ENCODE measurements around the gene CACNA2D3. TPM values are rescaled to one million over a fixed set of nuclear protein-coding genes. Genes with fewer than 3 reads are reported as not detected.
A peak's percentile ranks its signal among the peaks of the same experiment; 100 is the strongest.

The CACNA2D3 gene
- total and polyA plus RNA-seq, 2 donors from 2014 or later = 5.7 to 11.2 TPM

- Histone ChIP-seq H3K27ac (ENCODE audit: low read depth in 2 of 2, low read length in 2 of 2) (no peak overlapping the region), H3K27me3 (ENCODE audit: control insufficient read depth, insufficient read depth, low read length) (no peaks in the 10 kb centered on the region), H3K9ac (ENCODE audit: low read length in 3 of 3) (no peak overlapping the region), H3K9me3 (ENCODE audit: control insufficient read depth in 2 of 3, insufficient read depth in 1 of 3, low read length in 3 of 3) (no peaks in the 10 kb centered on the region), H3K36me3 (ENCODE audit: control insufficient read depth in 2 of 3, insufficient read depth in 3 of 3, low read length in 3 of 3) (no peaks in the 10 kb centered on the region), H3K4me3 (ENCODE audit: low read length in 3 of 3) (no peak overlapping the region), H3K4me1 (ENCODE audit: control insufficient read depth in 2 of 3, insufficient read depth in 2 of 3, low read depth in 1 of 3, low read length in 3 of 3) (no peaks in the 10 kb centered on the region)
- FAIRE-seq (no peak), DNase-seq (no peak)
- intact Hi-C loops (cut with DNase I) = no loop called here
- TF ChIP-seq, protein P1, sequence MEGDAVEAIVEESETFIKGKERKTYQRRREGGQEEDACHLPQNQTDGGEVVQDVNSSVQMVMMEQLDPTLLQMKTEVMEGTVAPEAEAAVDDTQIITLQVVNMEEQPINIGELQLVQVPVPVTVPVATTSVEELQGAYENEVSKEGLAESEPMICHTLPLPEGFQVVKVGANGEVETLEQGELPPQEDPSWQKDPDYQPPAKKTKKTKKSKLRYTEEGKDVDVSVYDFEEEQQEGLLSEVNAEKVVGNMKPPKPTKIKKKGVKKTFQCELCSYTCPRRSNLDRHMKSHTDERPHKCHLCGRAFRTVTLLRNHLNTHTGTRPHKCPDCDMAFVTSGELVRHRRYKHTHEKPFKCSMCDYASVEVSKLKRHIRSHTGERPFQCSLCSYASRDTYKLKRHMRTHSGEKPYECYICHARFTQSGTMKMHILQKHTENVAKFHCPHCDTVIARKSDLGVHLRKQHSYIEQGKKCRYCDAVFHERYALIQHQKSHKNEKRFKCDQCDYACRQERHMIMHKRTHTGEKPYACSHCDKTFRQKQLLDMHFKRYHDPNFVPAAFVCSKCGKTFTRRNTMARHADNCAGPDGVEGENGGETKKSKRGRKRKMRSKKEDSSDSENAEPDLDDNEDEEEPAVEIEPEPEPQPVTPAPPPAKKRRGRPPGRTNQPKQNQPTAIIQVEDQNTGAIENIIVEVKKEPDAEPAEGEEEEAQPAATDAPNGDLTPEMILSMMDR (IDR thresholded peaks at IDR 0.05; ENCODE audit: borderline replicate concordance, extremely low read depth, insufficient read depth) = no peak
Observed at GRCh38 chr3:55085231-55085630, 962.9 kb downstream of the CACNA2D3 start.

DNA sequence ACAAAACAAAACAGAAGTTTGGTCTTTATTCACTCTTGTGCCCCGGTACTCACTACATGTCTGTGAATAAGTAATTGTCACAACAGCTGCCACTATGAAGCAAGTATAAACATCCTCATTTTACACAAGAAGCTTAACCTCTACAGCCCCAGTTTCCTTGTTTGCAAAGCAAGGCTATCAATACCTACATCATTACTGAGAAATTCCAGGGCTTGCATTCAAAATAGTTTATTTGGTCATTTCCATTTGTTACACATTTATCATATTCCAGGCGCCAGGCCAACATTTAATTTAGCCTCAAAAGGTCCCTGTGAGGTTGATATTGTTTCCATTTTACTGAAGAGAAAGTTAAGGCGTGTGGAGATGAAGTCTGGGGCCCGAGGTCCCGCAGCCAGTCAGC is 966.9 kb downstream of the CACNA2D3 start:
- TF ChIP-seq, protein P1 (IDR thresholded peaks at IDR 0.05; ENCODE audit: borderline replicate concordance, extremely low read depth, insufficient read depth) = no peak
- FAIRE-seq (no peak), DNase-seq (peak in 1 of 5 donors; percentile 3)
- intact Hi-C loops (cut with DNase I) = no loop called here
- Histone ChIP-seq H3K4me3 (ENCODE audit: low read length in 3 of 3) (no peak overlapping the region), H3K4me1 (ENCODE audit: control insufficient read depth in 2 of 3, insufficient read depth in 2 of 3, low read depth in 1 of 3, low read length in 3 of 3) (no peaks in the 10 kb centered on the region), H3K27me3 (ENCODE audit: control insufficient read depth, insufficient read depth, low read length) (no peaks in the 10 kb centered on the region), H3K27ac (ENCODE audit: low read depth in 2 of 2, low read length in 2 of 2) (no peak overlapping the region), H3K36me3 (ENCODE audit: control insufficient read depth in 2 of 3, insufficient read depth in 3 of 3, low read length in 3 of 3) (no peaks in the 10 kb centered on the region), H3K9ac (ENCODE audit: low read length in 3 of 3) (no peak overlapping the region), H3K9me3 (ENCODE audit: control insufficient read depth in 2 of 3, insufficient read depth in 1 of 3, low read length in 3 of 3) (no peaks in the 10 kb centered on the region)

GRCh38 chr3:55090291-55090690 is 967.9 kb downstream of the CACNA2D3 start:
- TF ChIP-seq, protein P1 (IDR thresholded peaks at IDR 0.05; ENCODE audit: borderline replicate concordance, extremely low read depth, insufficient read depth) = no peak
- DNase-seq (no peak), FAIRE-seq (no peak)
- Histone ChIP-seq H3K4me3 (ENCODE audit: low read length in 3 of 3) (no peak overlapping the region), H3K9me3 (ENCODE audit: control insufficient read depth in 2 of 3, insufficient read depth in 1 of 3, low read length in 3 of 3) (no peaks in the 10 kb centered on the region), H3K36me3 (ENCODE audit: control insufficient read depth in 2 of 3, insufficient read depth in 3 of 3, low read length in 3 of 3) (no peaks in the 10 kb centered on the region), H3K27me3 (ENCODE audit: control insufficient read depth, insufficient read depth, low read length) (no peaks in the 10 kb centered on the region), H3K4me1 (ENCODE audit: control insufficient read depth in 2 of 3, insufficient read depth in 2 of 3, low read depth in 1 of 3, low read length in 3 of 3) (no peaks in the 10 kb centered on the region), H3K27ac (ENCODE audit: low read depth in 2 of 2, low read length in 2 of 2) (no peak overlapping the region), H3K9ac (ENCODE audit: low read length in 3 of 3) (no peak overlapping the region)
- intact Hi-C loops (cut with DNase I) = no loop called here

GRCh38 chr3:55090746-55091145 is 968.4 kb downstream of the CACNA2D3 start:
- Histone ChIP-seq H3K36me3 (ENCODE audit: control insufficient read depth in 2 of 3, insufficient read depth in 3 of 3, low read length in 3 of 3) (no peaks in the 10 kb centered on the region), H3K27me3 (ENCODE audit: control insufficient read depth, insufficient read depth, low read length) (no peaks in the 10 kb centered on the region), H3K27ac (ENCODE audit: low read depth in 2 of 2, low read length in 2 of 2) (no peak overlapping the region), H3K9me3 (ENCODE audit: control insufficient read depth in 2 of 3, insufficient read depth in 1 of 3, low read length in 3 of 3) (no peaks in the 10 kb centered on the region), H3K4me3 (ENCODE audit: low read length in 3 of 3) (no peak overlapping the region), H3K4me1 (ENCODE audit: control insufficient read depth in 2 of 3, insufficient read depth in 2 of 3, low read depth in 1 of 3, low read length in 3 of 3) (no peaks in the 10 kb centered on the region), H3K9ac (ENCODE audit: low read length in 3 of 3) (no peak overlapping the region)
- DNase-seq (no peak), FAIRE-seq (no peak)
- intact Hi-C loops (cut with DNase I) = no loop called here
- TF ChIP-seq, protein P1 (IDR thresholded peaks at IDR 0.05; ENCODE audit: borderline replicate concordance, extremely low read depth, insufficient read depth) = no peak

All from kidney (tissue), 14 donors.